T-helper 1 cell (primary cell): ENCODE data around the gene RERE.
"Not testable (repeated sequence)": the region's sequence is repeated elsewhere in the genome, so short reads cannot be mapped to it uniquely, and the experiment has no call there.

Experiments
- DNase-seq, 5 donors: peaks; one replicate each; pipeline ENCODE4 v3.0.0-alpha.2; 2012 to 2020

Gene RERE

GRCh38 chr1:8467308-8467707, 350.1 kb downstream of the RERE start:
- DNase-seq, result no peak

GRCh38 chr1:8465692-8466091, 351.7 kb downstream of the RERE start:
- DNase-seq, result no peak

GRCh38 chr1:8465013-8465412, 352.4 kb downstream of the RERE start:
- DNase-seq, result no peak

GRCh38 chr1:8464377-8464776, 353.1 kb downstream of the RERE start:
- DNase-seq, result no peak

- DNase-seq, result no peak
Observed at GRCh38 chr1:8463144-8463927, 354.1 kb downstream of the RERE start.

GRCh38 chr1:8462371-8462892, 355.0 kb downstream of the RERE start:
- DNase-seq, result no peak

- no peak for DNase-seq
Observed at GRCh38 chr1:8461351-8462110, 355.9 kb downstream of the RERE start.

- no peak for DNase-seq
Observed at GRCh38 chr1:8460784-8461183, 356.7 kb downstream of the RERE start.

GRCh38 chr1:8460132-8460544, 357.3 kb downstream of the RERE start:
- DNase-seq, result no peak

GRCh38 chr1:8458607-8459006, 358.8 kb downstream of the RERE start:
- DNase-seq, result no peak

- DNase-seq, result no peak
Observed at GRCh38 chr1:8457760-8458381, 359.6 kb downstream of the RERE start.

- no peak for DNase-seq
Observed at GRCh38 chr1:8456991-8457390, 360.4 kb downstream of the RERE start.

GRCh38 chr1:8456308-8456912, 361.0 kb downstream of the RERE start:
- DNase-seq, result no peak

GRCh38 chr1:8455700-8456307, 361.6 kb downstream of the RERE start:
- DNase-seq, result no peak

- DNase-seq, result no peak
Observed at GRCh38 chr1:8450312-8450711, 367.1 kb downstream of the RERE start.

GRCh38 chr1:8448911-8449661, 368.4 kb downstream of the RERE start:
- DNase-seq, result no peak

- not testable (repeated sequence) for DNase-seq
Observed at GRCh38 chr1:8448505-8448904, 368.9 kb downstream of the RERE start.

GRCh38 chr1:8447616-8448150, 369.8 kb downstream of the RERE start:
- no peak for DNase-seq

GRCh38 chr1:8446119-8446518, 371.3 kb downstream of the RERE start:
- not testable (repeated sequence) for DNase-seq

- DNase-seq, result no peak
Observed at GRCh38 chr1:8443558-8444194, 373.8 kb downstream of the RERE start.

GRCh38 chr1:8441426-8441825, 376.0 kb downstream of the RERE start:
- DNase-seq, result no peak
